ENCODE data around the gene CCDC134. TPM values are rescaled to one million over a fixed set of nuclear protein-coding genes. Genes with fewer than 3 reads are reported as not detected.
A peak's percentile ranks its signal among the peaks of the same experiment; 100 is the strongest.

Gene CCDC134
- total and polyA plus RNA-seq, 9 of the 15 experiments (the other 6 are each of a cell fraction or from before 2014, with no cell fraction given): 0.56 to 11.9 (median 5.3) TPM

DNA sequence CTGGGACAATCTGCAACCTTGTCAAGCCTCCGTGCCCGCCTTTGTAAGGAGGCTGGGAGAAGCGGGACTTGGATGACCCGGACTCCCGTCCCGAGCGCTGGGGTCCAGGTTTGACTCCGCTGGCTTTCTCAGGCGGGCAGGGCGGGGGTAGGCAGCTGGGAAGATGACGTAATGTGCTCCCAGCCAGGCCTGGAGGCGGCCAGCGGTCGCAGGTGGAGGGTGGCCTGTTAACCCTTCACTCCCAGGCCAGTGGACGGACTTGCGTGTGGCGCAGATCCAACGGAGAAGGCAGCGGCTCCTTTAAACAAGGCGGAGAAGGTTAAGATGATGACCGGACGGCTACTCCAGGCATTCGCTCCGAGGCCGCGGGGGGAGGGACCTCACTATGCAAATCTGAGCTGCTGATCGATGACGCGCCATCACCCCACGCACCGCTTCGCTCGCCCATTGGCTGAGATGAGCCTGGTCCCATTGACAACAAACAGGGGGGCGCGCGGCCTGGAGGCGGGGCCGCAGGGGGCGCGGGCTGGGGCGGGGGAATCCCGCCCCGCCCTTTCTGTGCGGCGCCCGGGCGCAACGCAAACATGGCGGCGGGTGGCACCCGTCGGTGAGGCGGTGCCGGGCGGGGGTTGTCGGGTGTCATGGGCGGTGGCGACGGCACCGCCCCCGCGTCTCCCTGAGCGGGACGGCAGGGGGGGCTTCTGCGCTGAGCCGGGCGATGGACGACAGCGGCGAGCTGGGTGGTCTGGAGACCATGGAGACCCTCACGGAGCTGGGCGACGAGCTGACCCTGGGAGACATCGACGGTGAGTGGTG is 32.3 kb downstream of the CCDC134 start, which contains the start of gene SREBF2 (continued):
- TF ChIP-seq, protein P1, sequence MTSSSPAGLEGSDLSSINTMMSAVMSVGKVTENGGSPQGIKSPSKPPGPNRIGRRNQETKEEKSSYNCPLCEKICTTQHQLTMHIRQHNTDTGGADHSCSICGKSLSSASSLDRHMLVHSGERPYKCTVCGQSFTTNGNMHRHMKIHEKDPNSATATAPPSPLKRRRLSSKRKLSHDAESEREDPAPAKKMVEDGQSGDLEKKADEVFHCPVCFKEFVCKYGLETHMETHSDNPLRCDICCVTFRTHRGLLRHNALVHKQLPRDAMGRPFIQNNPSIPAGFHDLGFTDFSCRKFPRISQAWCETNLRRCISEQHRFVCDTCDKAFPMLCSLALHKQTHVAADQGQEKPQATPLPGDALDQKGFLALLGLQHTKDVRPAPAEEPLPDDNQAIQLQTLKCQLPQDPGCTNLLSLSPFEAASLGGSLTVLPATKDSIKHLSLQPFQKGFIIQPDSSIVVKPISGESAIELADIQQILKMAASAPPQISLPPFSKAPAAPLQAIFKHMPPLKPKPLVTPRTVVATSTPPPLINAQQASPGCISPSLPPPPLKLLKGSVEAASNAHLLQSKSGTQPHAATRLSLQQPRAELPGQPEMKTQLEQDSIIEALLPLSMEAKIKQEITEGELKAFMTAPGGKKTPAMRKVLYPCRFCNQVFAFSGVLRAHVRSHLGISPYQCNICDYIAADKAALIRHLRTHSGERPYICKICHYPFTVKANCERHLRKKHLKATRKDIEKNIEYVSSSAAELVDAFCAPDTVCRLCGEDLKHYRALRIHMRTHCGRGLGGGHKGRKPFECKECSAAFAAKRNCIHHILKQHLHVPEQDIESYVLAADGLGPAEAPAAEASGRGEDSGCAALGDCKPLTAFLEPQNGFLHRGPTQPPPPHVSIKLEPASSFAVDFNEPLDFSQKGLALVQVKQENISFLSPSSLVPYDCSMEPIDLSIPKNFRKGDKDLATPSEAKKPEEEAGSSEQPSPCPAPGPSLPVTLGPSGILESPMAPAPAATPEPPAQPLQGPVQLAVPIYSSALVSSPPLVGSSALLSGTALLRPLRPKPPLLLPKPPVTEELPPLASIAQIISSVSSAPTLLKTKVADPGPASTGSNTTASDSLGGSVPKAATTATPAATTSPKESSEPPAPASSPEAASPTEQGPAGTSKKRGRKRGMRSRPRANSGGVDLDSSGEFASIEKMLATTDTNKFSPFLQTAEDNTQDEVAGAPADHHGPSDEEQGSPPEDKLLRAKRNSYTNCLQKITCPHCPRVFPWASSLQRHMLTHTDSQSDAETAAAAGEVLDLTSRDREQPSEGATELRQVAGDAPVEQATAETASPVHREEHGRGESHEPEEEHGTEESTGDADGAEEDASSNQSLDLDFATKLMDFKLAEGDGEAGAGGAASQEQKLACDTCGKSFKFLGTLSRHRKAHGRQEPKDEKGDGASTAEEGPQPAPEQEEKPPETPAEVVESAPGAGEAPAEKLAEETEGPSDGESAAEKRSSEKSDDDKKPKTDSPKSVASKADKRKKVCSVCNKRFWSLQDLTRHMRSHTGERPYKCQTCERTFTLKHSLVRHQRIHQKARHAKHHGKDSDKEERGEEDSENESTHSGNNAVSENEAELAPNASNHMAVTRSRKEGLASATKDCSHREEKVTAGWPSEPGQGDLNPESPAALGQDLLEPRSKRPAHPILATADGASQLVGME (CRISPR knock-in tag; IDR thresholded peaks at IDR 0.05): 0 out of 2 replicates have a peak, but pooled peaks have one; percentile 34
- TF ChIP-seq NUFIP1 (IDR thresholded peaks at IDR 0.05; ENCODE audit: partially characterized antibody): no peak
- TF ChIP-seq SIN3A (IDR thresholded peaks at IDR 0.05; ENCODE audit: borderline replicate concordance in 2 of 2, control insufficient read depth in 1 of 2, low read depth in 2 of 2, low read length in 2 of 2): peak in 1 of 2 experiments; percentile 46; a peak in 2 of 4 replicates
- TF ChIP-seq NCOR1 (IDR thresholded peaks at IDR 0.05): peak; percentile 45; the same call in 1 of the 2 replicates
- TF ChIP-seq CHD2 (IDR thresholded peaks at IDR 0.05; ENCODE audit: low read depth, low read length): 0 out of 2 replicates have a peak, but pooled peaks have one; percentile 1
- TF ChIP-seq STAT5A (IDR thresholded peaks at IDR 0.05; ENCODE audit: borderline replicate concordance, low read length): no peak
- TF ChIP-seq, protein P2, sequence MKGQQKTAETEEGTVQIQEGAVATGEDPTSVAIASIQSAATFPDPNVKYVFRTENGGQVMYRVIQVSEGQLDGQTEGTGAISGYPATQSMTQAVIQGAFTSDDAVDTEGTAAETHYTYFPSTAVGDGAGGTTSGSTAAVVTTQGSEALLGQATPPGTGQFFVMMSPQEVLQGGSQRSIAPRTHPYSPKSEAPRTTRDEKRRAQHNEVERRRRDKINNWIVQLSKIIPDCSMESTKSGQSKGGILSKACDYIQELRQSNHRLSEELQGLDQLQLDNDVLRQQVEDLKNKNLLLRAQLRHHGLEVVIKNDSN (CRISPR knock-in tag; IDR thresholded peaks at IDR 0.05): peak; percentile 38; the same call in 1 of the 2 replicates
- TF ChIP-seq, protein P3, sequence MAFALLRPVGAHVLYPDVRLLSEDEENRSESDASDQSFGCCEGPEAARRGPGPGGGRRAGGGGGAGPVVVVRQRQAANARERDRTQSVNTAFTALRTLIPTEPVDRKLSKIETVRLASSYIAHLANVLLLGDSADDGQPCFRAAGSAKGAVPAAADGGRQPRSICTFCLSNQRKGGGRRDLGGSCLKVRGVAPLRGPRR (CRISPR knock-in tag; IDR thresholded peaks at IDR 0.05): no peak
- no peak for TF ChIP-seq MCM5 (IDR thresholded peaks at IDR 0.05; ENCODE audit: low read depth)
- TF ChIP-seq, protein P4, sequence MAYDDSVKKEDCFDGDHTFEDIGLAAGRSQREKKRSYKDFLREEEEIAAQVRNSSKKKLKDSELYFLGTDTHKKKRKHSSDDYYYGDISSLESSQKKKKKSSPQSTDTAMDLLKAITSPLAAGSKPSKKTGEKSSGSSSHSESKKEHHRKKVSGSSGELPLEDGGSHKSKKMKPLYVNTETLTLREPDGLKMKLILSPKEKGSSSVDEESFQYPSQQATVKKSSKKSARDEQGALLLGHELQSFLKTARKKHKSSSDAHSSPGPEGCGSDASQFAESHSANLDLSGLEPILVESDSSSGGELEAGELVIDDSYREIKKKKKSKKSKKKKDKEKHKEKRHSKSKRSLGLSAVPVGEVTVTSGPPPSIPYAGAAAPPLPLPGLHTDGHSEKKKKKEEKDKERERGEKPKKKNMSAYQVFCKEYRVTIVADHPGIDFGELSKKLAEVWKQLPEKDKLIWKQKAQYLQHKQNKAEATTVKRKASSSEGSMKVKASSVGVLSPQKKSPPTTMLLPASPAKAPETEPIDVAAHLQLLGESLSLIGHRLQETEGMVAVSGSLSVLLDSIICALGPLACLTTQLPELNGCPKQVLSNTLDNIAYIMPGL (CRISPR knock-in tag; IDR thresholded peaks at IDR 0.05): no peak
- TF ChIP-seq, protein P5, sequence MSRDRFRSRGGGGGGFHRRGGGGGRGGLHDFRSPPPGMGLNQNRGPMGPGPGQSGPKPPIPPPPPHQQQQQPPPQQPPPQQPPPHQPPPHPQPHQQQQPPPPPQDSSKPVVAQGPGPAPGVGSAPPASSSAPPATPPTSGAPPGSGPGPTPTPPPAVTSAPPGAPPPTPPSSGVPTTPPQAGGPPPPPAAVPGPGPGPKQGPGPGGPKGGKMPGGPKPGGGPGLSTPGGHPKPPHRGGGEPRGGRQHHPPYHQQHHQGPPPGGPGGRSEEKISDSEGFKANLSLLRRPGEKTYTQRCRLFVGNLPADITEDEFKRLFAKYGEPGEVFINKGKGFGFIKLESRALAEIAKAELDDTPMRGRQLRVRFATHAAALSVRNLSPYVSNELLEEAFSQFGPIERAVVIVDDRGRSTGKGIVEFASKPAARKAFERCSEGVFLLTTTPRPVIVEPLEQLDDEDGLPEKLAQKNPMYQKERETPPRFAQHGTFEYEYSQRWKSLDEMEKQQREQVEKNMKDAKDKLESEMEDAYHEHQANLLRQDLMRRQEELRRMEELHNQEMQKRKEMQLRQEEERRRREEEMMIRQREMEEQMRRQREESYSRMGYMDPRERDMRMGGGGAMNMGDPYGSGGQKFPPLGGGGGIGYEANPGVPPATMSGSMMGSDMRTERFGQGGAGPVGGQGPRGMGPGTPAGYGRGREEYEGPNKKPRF (IDR thresholded peaks at IDR 0.05; ENCODE audit: low read depth, low read length): no peak
- peak; percentile 83; the same call in 1 of the 2 replicates for TF ChIP-seq ZNF584 (CRISPR knock-in tag; IDR thresholded peaks at IDR 0.05; ENCODE audit: low read depth)
- peak; percentile 88 for TF ChIP-seq COPS2 (conservative IDR thresholded peaks at IDR 0.05)
- 0 out of 2 replicates have a peak, but pooled peaks have one; percentile 27 for TF ChIP-seq KLF1 (tag; IDR thresholded peaks at IDR 0.05)
- peak; percentile 32 for TF ChIP-seq TEAD4 (IDR thresholded peaks at IDR 0.05; ENCODE audit: low read length)
- no peak for TF ChIP-seq TEAD4 (CRISPR knock-in tag; IDR thresholded peaks at IDR 0.05; ENCODE audit: borderline replicate concordance)

Data from K562 (cell line).